OCI-LY3 (cell line): Measurements from ENCODE around the gene MAP2.

Source experiments
- H2AFZ ChIP-seq: fragments of 200-600, 300-600 bp; shearing (Covaris generic); 2 replicates; pipeline ENCODE4 v1.6.0; 2014; ENCODE audit warnings: antibody characterized with exemption, low read depth, low read length
- H3K27ac ChIP-seq: fragments of 200-600, 300-600 bp; sonication (generic); 2 replicates; pipeline ENCODE4 v1.5.1; 2014; ENCODE audit warnings: mild to moderate bottlenecking, low read length, moderate library complexity, mixed read lengths
- H3K27me3 ChIP-seq: fragments of 200-600, 300-600 bp; sonication (generic); 2 replicates; pipeline ENCODE4 v1.6.1; 2014; ENCODE audit warnings: low read depth, low read length, mixed read lengths
- H3K36me3 ChIP-seq: fragments of 200-600, 300-600 bp; sonication (generic); replicated peaks from 2 replicates; pipeline ENCODE3; 2014; ENCODE audit warnings: low read depth, low read length, mixed read lengths
- H3K4me1 ChIP-seq: fragments of 300-600, 200-600 bp; sonication (generic); 2 replicates; pipeline ENCODE4 v1.6.1; 2014; ENCODE audit warnings: low read length, mixed read lengths
- H3K4me2 ChIP-seq: fragments of 200-600, 300-600 bp; sonication (generic); 2 replicates; pipeline ENCODE4 v1.6.1; 2014; ENCODE audit warnings: low read length, mixed read lengths
- H3K4me3 ChIP-seq: fragments of 300-600, 200-600 bp; sonication (generic); 2 replicates; pipeline ENCODE4 v1.5.1; 2014; ENCODE audit warnings: antibody characterized with exemption, mild to moderate bottlenecking, low read length, moderate library complexity
- H3K79me2 ChIP-seq: fragments of 300-600, 200-600 bp; shearing (Covaris generic); 2 replicates; pipeline ENCODE4 v1.6.1; 2014; ENCODE audit warnings: mild to moderate bottlenecking, low read length, mixed read lengths
- H3K9ac ChIP-seq: fragments of 300-600, 200-600 bp; shearing (Covaris generic); 2 replicates; pipeline ENCODE4 v1.6.0; 2014; ENCODE audit warnings: mild to moderate bottlenecking, low read length, moderate library complexity
- H3K9me3 ChIP-seq: fragments of 200-600, 300-600 bp; shearing (Covaris generic); 2 replicates; pipeline ENCODE4 v1.6.1; 2014; ENCODE audit warnings: low read length, mixed read lengths; ENCODE audit not compliant: insufficient read depth
- H4K20me1 ChIP-seq: fragments of 200-600, 300-600 bp; sonication (generic); 2 replicates; pipeline ENCODE4 v1.6.1; 2016; ENCODE audit warnings: low read length, mixed read lengths; ENCODE audit not compliant: insufficient read depth
- CTCF ChIP-seq: fragments of 200-600, 300-600 bp; sonication (generic); IDR thresholded peaks from 2 replicates; pipeline ENCODE4 v1.5.1; 2014; ENCODE audit warnings: antibody characterized with exemption, low read length, low read depth
- EZH2phosphoT487 ChIP-seq: fragments of 200-600 bp; shearing (Covaris generic); IDR thresholded peaks from 2 replicates; pipeline ENCODE4 v1.6.1; 2018; ENCODE audit warnings: antibody characterized with exemption, mixed run types, low read depth

Gene MAP2

GRCh38 chr2:209523041-209523740 is 99.3 kb downstream of the MAP2 start:
- Histone ChIP-seq H3K9ac (no peak overlapping the region), H3K9me3 (no peaks in the 10 kb centered on the region), H3K4me1 (peaks cover 42% of the 10 kb centered on the region), H4K20me1 (no peaks in the 10 kb centered on the region), H3K4me3 (no peak overlapping the region), H3K79me2 (no peaks in the 10 kb centered on the region), H3K36me3 (no peaks in the 10 kb centered on the region), H3K27ac (no peak overlapping the region), H3K27me3 (no peaks in the 10 kb centered on the region), H3K4me2 (no peak overlapping the region), H2AFZ (no peak overlapping the region)
- TF ChIP-seq CTCF (no peak), EZH2phosphoT487 (no peak)

GRCh38 chr2:209523867-209524266 is 100.0 kb downstream of the MAP2 start:
- Histone ChIP-seq H3K4me3 (no peak overlapping the region), H3K27me3 (no peaks in the 10 kb centered on the region), H3K9ac (no peak overlapping the region), H3K27ac (no peak overlapping the region), H3K79me2 (no peaks in the 10 kb centered on the region), H3K4me1 (peaks cover 42% of the 10 kb centered on the region), H3K4me2 (no peak overlapping the region; the same call in 1 of the 2 replicates), H3K36me3 (no peaks in the 10 kb centered on the region), H2AFZ (no peak overlapping the region), H4K20me1 (no peaks in the 10 kb centered on the region), H3K9me3 (no peaks in the 10 kb centered on the region)
- TF ChIP-seq CTCF (no peak), EZH2phosphoT487 (no peak)

- peak overlapping the region; percentile 82 for H3K4me2 ChIP-seq
- no peaks in the 10 kb centered on the region for H4K20me1 ChIP-seq
- H3K4me3 ChIP-seq, result peak overlapping the region; percentile 40
- H3K9ac ChIP-seq, result no peak overlapping the region
- H3K4me1 ChIP-seq, result peaks cover 42% of the 10 kb centered on the region
- no peaks in the 10 kb centered on the region for H3K79me2 ChIP-seq
- H3K27ac ChIP-seq, result no peak overlapping the region
- H3K9me3 ChIP-seq, result no peaks in the 10 kb centered on the region
- H3K27me3 ChIP-seq, result no peaks in the 10 kb centered on the region
- no peak for TF ChIP-seq EZH2phosphoT487
- TF ChIP-seq CTCF, result no peak
- no peaks in the 10 kb centered on the region for H3K36me3 ChIP-seq
- H2AFZ ChIP-seq, result no peak overlapping the region
These were observed 101.5 kb downstream of the MAP2 start for GRCh38 chr2:209525331-209525730.

GRCh38 chr2:209525834-209526281 is 102.0 kb downstream of the MAP2 start:
- Histone ChIP-seq H2AFZ (no peak overlapping the region), H3K27ac (peak overlapping the region; percentile 46; the same call in 1 of the 2 replicates), H3K9ac (no peak overlapping the region), H3K36me3 (no peaks in the 10 kb centered on the region), H4K20me1 (no peaks in the 10 kb centered on the region), H3K27me3 (no peaks in the 10 kb centered on the region), H3K4me1 (peaks cover 42% of the 10 kb centered on the region), H3K4me2 (peak overlapping the region; percentile 82), H3K4me3 (peak overlapping the region; percentile 40), H3K79me2 (no peaks in the 10 kb centered on the region), H3K9me3 (no peaks in the 10 kb centered on the region)
- no peak for TF ChIP-seq CTCF
- TF ChIP-seq EZH2phosphoT487, result no peak
